Ishikawa (cell line): ENCODE results near the gene PLPP4.

Experiments
- CEBPB ChIP-seq: IDR thresholded peaks from 2 replicates; pipeline ENCODE4 v1.6.1; 2012
- CREB1 ChIP-seq: IDR thresholded peaks from 2 replicates; pipeline ENCODE4 v1.6.1; 2012; ENCODE audit warnings: low read depth
- EGR1 ChIP-seq: IDR thresholded peaks from 2 replicates; pipeline ENCODE4 v1.6.1; 2012
- EP300 ChIP-seq: IDR thresholded peaks from 2 replicates; pipeline ENCODE4 v1.6.1; 2012; ENCODE audit warnings: borderline replicate concordance
- FOXM1 ChIP-seq: IDR thresholded peaks from 2 replicates; pipeline ENCODE4 v1.6.1; 2012; ENCODE audit warnings: low read depth, borderline replicate concordance
- NFIC ChIP-seq: IDR thresholded peaks from 2 replicates; pipeline ENCODE4 v1.6.1; 2012
- RAD21 ChIP-seq: IDR thresholded peaks from 2 replicates; pipeline ENCODE4 v1.6.1; 2012; ENCODE audit warnings: low read depth
- TAF1 ChIP-seq: IDR thresholded peaks from 2 replicates; pipeline ENCODE4 v1.6.1; 2012; ENCODE audit warnings: low read depth, mild to moderate bottlenecking
- TCF12 ChIP-seq: IDR thresholded peaks from 2 replicates; pipeline ENCODE4 v1.6.1; 2012; ENCODE audit warnings: low read depth
- TEAD4 ChIP-seq: IDR thresholded peaks from 2 replicates; pipeline ENCODE4 v1.6.1; 2012
- YY1 ChIP-seq: IDR thresholded peaks from 2 replicates; pipeline ENCODE4 v1.6.1; 2012; ENCODE audit warnings: low read depth
- ZBTB7A ChIP-seq: IDR thresholded peaks from 2 replicates; pipeline ENCODE4 v1.6.1; 2012; ENCODE audit warnings: low read depth
- TF ChIP-seq, protein P1 (sequence below): IDR thresholded peaks from 2 replicates; pipeline ENCODE4 v1.6.1; 2012
- TF ChIP-seq, protein P2 (sequence below): IDR thresholded peaks from 2 replicates; pipeline ENCODE4 v1.6.1; 2012; ENCODE audit warnings: low read depth, mild to moderate bottlenecking
- TF ChIP-seq, protein P3 (sequence below): IDR thresholded peaks from 2 replicates; pipeline ENCODE4 v1.6.1; 2012

The PLPP4 gene

DNA sequence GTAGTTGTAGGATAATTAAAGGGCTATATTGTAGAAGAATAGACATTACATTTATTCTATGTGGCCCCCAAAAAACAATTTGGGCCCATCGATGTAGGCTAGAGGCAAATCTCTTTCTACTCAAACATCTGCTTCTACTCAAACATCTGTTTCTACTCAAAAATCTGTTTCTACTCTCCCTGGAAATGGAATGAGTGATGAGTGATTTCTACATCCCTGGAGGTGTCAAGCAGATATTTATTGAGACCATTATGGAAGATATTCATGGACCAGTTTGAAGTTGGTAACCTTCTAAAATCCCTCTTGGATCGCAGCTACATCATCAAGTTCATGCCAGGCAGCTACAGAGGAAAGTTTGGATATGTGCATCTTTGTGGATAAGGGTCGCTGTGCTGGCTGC, 5.1 kb upstream of the PLPP4 start:
- TF ChIP-seq, protein P1, sequence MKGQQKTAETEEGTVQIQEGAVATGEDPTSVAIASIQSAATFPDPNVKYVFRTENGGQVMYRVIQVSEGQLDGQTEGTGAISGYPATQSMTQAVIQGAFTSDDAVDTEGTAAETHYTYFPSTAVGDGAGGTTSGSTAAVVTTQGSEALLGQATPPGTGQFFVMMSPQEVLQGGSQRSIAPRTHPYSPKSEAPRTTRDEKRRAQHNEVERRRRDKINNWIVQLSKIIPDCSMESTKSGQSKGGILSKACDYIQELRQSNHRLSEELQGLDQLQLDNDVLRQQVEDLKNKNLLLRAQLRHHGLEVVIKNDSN: no peak
- TF ChIP-seq, protein P2, sequence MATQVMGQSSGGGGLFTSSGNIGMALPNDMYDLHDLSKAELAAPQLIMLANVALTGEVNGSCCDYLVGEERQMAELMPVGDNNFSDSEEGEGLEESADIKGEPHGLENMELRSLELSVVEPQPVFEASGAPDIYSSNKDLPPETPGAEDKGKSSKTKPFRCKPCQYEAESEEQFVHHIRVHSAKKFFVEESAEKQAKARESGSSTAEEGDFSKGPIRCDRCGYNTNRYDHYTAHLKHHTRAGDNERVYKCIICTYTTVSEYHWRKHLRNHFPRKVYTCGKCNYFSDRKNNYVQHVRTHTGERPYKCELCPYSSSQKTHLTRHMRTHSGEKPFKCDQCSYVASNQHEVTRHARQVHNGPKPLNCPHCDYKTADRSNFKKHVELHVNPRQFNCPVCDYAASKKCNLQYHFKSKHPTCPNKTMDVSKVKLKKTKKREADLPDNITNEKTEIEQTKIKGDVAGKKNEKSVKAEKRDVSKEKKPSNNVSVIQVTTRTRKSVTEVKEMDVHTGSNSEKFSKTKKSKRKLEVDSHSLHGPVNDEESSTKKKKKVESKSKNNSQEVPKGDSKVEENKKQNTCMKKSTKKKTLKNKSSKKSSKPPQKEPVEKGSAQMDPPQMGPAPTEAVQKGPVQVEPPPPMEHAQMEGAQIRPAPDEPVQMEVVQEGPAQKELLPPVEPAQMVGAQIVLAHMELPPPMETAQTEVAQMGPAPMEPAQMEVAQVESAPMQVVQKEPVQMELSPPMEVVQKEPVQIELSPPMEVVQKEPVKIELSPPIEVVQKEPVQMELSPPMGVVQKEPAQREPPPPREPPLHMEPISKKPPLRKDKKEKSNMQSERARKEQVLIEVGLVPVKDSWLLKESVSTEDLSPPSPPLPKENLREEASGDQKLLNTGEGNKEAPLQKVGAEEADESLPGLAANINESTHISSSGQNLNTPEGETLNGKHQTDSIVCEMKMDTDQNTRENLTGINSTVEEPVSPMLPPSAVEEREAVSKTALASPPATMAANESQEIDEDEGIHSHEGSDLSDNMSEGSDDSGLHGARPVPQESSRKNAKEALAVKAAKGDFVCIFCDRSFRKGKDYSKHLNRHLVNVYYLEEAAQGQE: no peak
- TF ChIP-seq NFIC: no peak
- no peak for TF ChIP-seq TCF12

DNA sequence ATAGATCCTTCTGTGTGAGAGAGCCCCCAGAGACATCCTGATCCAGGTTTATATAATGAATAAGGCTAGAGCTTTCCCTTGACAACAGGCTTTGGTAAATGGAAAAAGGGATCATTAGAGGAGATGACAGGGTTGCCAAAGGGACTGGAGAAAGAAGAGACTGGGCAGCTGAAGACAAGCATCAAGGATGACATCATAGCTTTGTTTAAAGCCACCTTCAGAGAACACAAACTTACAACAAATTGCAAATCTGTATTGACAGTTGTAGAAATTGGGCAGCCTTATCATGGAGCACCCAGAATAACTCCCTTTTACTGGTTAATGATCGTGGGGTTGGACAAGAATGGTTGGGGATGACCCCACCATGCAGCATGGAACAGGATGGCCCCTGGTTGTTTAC, 3.7 kb upstream of the PLPP4 start:
- no peak for TF ChIP-seq TCF12
- TF ChIP-seq CREB1: no peak
- no peak for TF ChIP-seq ZBTB7A
- no peak for TF ChIP-seq FOXM1

DNA sequence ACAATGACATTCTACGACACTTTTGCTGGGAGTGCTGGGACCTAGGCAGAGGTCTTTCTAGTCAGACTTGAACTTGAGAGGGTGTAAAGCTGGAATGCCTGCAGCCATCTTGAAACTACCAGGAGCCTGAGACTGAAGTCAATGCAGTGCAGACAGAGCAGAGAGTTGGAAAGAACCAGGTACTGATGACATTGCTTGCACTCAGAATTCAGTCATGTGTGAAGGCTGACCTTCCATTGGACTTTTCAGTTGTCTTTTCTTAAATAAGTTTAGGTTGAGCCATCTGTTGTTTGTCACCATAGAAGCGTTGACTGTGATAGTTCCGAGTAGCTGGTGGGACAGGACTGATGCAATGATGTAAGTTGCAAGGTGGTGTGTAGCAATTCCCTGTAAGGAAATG, 3.1 kb upstream of the PLPP4 start:
- TF ChIP-seq CREB1 (no peak), FOXM1 (no peak), CEBPB (no peak), TCF12 (no peak), TEAD4 (no peak), ZBTB7A (no peak), RAD21 (no peak)
- TF ChIP-seq, protein P2: no peak

DNA sequence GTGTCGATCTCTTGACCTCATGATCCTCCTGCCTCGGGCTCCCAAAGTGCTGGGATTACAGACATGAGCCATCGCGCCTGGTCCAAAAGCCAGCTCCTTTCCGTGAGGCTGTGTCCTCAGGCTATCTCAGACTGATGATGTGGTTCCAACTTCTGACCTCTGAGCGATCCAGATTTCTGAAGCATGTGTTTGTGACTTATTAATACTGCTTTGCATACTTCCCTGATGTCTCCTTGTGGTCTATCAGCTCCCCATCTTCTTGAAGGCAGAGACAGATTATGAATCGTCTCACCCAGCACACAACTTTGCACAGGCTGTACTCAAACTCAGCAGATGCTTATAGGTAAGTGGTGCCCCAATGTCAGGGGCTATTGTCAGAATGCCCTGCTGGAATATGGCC, 2.0 kb upstream of the PLPP4 start:
- no peak for TF ChIP-seq CEBPB
- no peak for TF ChIP-seq EP300
- TF ChIP-seq, protein P3, sequence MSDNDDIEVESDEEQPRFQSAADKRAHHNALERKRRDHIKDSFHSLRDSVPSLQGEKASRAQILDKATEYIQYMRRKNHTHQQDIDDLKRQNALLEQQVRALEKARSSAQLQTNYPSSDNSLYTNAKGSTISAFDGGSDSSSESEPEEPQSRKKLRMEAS: no peak
- TF ChIP-seq CREB1: no peak
- TF ChIP-seq TCF12: no peak
- no peak for TF ChIP-seq RAD21
- TF ChIP-seq, protein P1: no peak
- TF ChIP-seq NFIC: no peak
- TF ChIP-seq YY1: no peak
- TF ChIP-seq TAF1: no peak
- no peak for TF ChIP-seq ZBTB7A
- no peak for TF ChIP-seq EGR1

DNA sequence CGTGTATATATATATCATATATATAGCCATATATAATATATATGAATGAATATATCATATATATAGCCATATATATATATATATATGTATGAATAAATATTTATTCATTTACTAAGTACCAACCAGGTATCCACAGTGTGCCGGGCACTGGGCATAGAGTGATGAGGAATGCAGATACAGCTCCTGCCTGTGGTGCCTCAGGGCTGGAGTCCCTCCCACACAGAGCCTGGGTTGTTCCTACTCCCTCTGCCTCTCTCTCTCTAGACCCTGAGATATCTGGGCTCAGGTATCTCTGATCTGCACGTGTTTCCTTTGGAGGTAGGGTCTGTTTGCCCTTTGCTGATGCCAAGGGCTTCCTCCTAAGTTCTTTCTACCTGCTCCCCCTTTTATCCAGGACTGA, 1.4 kb upstream of the PLPP4 start:
- TF ChIP-seq TEAD4 (no peak), YY1 (no peak), CREB1 (no peak), EGR1 (no peak), TAF1 (no peak), CEBPB (no peak), NFIC (no peak), ZBTB7A (no peak), FOXM1 (no peak), RAD21 (no peak), TCF12 (no peak)
- TF ChIP-seq, protein P3: no peak
- TF ChIP-seq, protein P1: no peak
- TF ChIP-seq, protein P2: no peak
